ENCODE data around the gene PYGB. TPM values are rescaled to one million over a fixed set of nuclear protein-coding genes. Genes with fewer than 3 reads are reported as not detected.

PYGB gene
- total RNA-seq, 1 experiment from 2014 or later: 220 TPM

DNA sequence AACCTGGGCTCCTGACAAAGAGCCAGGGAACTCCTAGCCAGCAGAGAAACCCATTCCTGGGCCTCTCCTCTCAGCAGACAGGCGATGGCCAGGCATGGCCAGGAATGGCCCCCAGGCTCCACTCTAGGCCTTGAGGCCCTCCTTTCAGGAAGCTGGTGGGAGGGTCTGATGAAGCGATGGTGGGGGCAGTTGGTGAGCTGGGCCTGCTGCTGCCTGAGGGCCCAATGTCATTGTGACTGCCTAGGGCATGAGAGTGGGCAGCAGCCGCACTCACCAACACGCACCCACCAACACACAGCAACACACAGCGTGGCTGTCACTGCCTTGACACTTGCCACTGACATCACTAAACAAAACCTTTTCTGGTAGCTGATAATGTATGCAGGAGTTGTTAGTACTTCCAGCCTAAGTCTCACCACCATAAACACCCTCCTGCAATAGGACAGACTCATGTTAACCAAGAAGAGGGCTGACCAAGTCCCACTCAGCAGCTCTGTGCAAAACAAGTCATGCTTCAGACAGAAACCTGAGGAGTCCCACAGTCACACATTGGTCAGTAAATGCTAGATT is 73.5 kb downstream of the PYGB start:
- TF ChIP-seq REST (IDR thresholded peaks at IDR 0.05; ENCODE audit: insufficient read depth in 1 of 2, low read depth in 2 of 2, low read length in 1 of 2) (no peak), TCF7L2 (IDR thresholded peaks at IDR 0.05; ENCODE audit: low read depth, low read length) (no peak), POLR2AphosphoS5 (IDR thresholded peaks at IDR 0.05; ENCODE audit: low read depth, low read length) (no peak), SIN3A (IDR thresholded peaks at IDR 0.05; ENCODE audit: borderline replicate concordance, insufficient read depth, low read depth, low read length) (no peak)
- TF ChIP-seq, protein P1, sequence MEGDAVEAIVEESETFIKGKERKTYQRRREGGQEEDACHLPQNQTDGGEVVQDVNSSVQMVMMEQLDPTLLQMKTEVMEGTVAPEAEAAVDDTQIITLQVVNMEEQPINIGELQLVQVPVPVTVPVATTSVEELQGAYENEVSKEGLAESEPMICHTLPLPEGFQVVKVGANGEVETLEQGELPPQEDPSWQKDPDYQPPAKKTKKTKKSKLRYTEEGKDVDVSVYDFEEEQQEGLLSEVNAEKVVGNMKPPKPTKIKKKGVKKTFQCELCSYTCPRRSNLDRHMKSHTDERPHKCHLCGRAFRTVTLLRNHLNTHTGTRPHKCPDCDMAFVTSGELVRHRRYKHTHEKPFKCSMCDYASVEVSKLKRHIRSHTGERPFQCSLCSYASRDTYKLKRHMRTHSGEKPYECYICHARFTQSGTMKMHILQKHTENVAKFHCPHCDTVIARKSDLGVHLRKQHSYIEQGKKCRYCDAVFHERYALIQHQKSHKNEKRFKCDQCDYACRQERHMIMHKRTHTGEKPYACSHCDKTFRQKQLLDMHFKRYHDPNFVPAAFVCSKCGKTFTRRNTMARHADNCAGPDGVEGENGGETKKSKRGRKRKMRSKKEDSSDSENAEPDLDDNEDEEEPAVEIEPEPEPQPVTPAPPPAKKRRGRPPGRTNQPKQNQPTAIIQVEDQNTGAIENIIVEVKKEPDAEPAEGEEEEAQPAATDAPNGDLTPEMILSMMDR (IDR thresholded peaks at IDR 0.05): no peak
- Histone ChIP-seq H3K4me1 (ENCODE audit: control insufficient read depth, insufficient read depth, low read length) (peaks cover 7% of the 10 kb centered on the region), H3K27ac (ENCODE audit: low read length) (no peak overlapping the region), H3K9me3 (ENCODE audit: control insufficient read depth, insufficient read depth, low read depth, low read length) (no peaks in the 10 kb centered on the region), H3K36me3 (ENCODE audit: control insufficient read depth, insufficient read depth, low read length) (no peaks in the 10 kb centered on the region), H3K27me3 (ENCODE audit: control insufficient read depth, insufficient read depth, low read length) (no peaks in the 10 kb centered on the region), H3K4me3 (ENCODE audit: low read depth in 2 of 2, low read length in 2 of 2) (no peak overlapping the region)
- in situ Hi-C loops (cut with HindIII; ENCODE audit: low pct_unique_long_range_greater_than_20kb, low sequenced_read_pairs): no loop called here
- DNase-seq (ENCODE audit: low read depth, low spot score): no peak
- ChIA-PET POLR2A (no interaction called here), CTCF (interaction anchor here (0.6 kb wide), 1 partner anchor 77 kb away, joined by 3 read pairs; no protein-coding TSS in a partner anchor)
- no TSS peak for BruUV-seq (replicated peaks)
- ATAC-seq: no peak
- intact Hi-C loops (cut with micrococcal nuclease; ENCODE audit: unreplicated experiment): no loop called here

- Histone ChIP-seq H3K4me3 (ENCODE audit: low read depth in 2 of 2, low read length in 2 of 2) (no peak overlapping the region), H3K27me3 (ENCODE audit: control insufficient read depth, insufficient read depth, low read length) (no peaks in the 10 kb centered on the region), H3K9me3 (ENCODE audit: control insufficient read depth, insufficient read depth, low read depth, low read length) (no peaks in the 10 kb centered on the region), H3K4me1 (ENCODE audit: control insufficient read depth, insufficient read depth, low read length) (peaks cover 7% of the 10 kb centered on the region), H3K27ac (ENCODE audit: low read length) (no peak overlapping the region), H3K36me3 (ENCODE audit: control insufficient read depth, insufficient read depth, low read length) (no peaks in the 10 kb centered on the region)
- TF ChIP-seq REST (IDR thresholded peaks at IDR 0.05; ENCODE audit: insufficient read depth in 1 of 2, low read depth in 2 of 2, low read length in 1 of 2) (no peak), SIN3A (IDR thresholded peaks at IDR 0.05; ENCODE audit: borderline replicate concordance, insufficient read depth, low read depth, low read length) (no peak), POLR2AphosphoS5 (IDR thresholded peaks at IDR 0.05; ENCODE audit: low read depth, low read length) (no peak), TCF7L2 (IDR thresholded peaks at IDR 0.05; ENCODE audit: low read depth, low read length) (no peak)
- TF ChIP-seq, protein P1 (IDR thresholded peaks at IDR 0.05): no peak
- DNase-seq (ENCODE audit: low read depth, low spot score) (no peak), ATAC-seq (no peak)
- CTCF ChIA-PET: interaction anchor here (0.6 kb wide), 1 partner anchor 437 kb away, joined by 8 read pairs; no protein-coding TSS in a partner anchor
- POLR2A ChIA-PET: no interaction called here
- BruUV-seq (replicated peaks): no TSS peak
- in situ Hi-C loops (cut with HindIII; ENCODE audit: low pct_unique_long_range_greater_than_20kb, low sequenced_read_pairs) (no loop called here), intact Hi-C loops (cut with micrococcal nuclease; ENCODE audit: unreplicated experiment) (no loop called here)
These were observed 74.1 kb downstream of the PYGB start for GRCh38 chr20:25321991-25322390.

All from Panc1 (cell line).